Thoracic aorta (tissue), 2 donors: ENCODE measurements around the gene MGAT3. TPM values are rescaled to one million over a fixed set of nuclear protein-coding genes. Genes with fewer than 3 reads are reported as not detected.

Experiments used
- ATAC-seq: fragments of 150-250 bp; one replicate; pipeline ENCODE4 v1.8.0; 2017; ENCODE audit warnings: low read depth; ENCODE audit not compliant: insufficient number of reproducible peaks, low FRiP score
- DNase-seq: peaks from one replicate; pipeline ENCODE4 v3.0.0-alpha.2; 2020; ENCODE audit warnings: low spot score
- H3K27ac ChIP-seq, 2 donors: fragments of 200-600 bp; sonication (generic); 1 replicate in 1 of 2; 2 replicates in 1 of 2; pipeline ENCODE4 v1.5.1; 2016; ENCODE audit warnings: mild to moderate bottlenecking in 2 of 2, moderate library complexity in 2 of 2
- H3K27me3 ChIP-seq: fragments of 200-600 bp; sonication (generic); replicated peaks from 2 replicates; pipeline ENCODE4 v1.6.0; 2016; ENCODE audit warnings: mild to moderate bottlenecking; ENCODE audit not compliant: insufficient read depth
- H3K36me3 ChIP-seq: fragments of 200-600 bp; sonication (generic); one replicate; pipeline ENCODE4 v1.5.1; 2016
- H3K4me1 ChIP-seq, 2 donors: fragments of 200-600 bp; sonication (generic); 1 replicate in 1 of 2; 2 replicates in 1 of 2; pipeline versions ENCODE4 v1.5.1 to v1.6.0; 2016; ENCODE audit warnings: low read depth in 2 of 2, mild to moderate bottlenecking in 1 of 2; ENCODE audit not compliant: control insufficient read depth in 1 of 2
- H3K4me3 ChIP-seq: fragments of 200-600 bp; sonication (generic); 2 replicates; pipeline ENCODE4 v1.5.1; 2016; ENCODE audit warnings: mild to moderate bottlenecking
- H3K9me3 ChIP-seq: fragments of 200-600 bp; sonication (generic); 2 replicates; pipeline ENCODE4 v1.5.1; 2016
- total RNA-seq, 2 donors: library from RNA; depleted of rRNA; stranded (reverse); fragments of >200 nt; gene quantifications; one replicate each; pipeline versions ENCODE4 v1.1.0 to v1.2.3, GENCODE V29; 2016
- TF ChIP-seq, protein P1 (sequence below): fragments of 200-600 bp; sonication (generic); IDR thresholded peaks from one replicate; pipeline ENCODE4 v1.5.1; 2019; ENCODE audit warnings: antibody characterized with exemption

Gene MGAT3
- total RNA-seq, 2 donors from 2014 or later: 1.1 to 3.2 TPM

- no peak overlapping the region for H3K4me3 ChIP-seq
- H3K27ac ChIP-seq: no peak overlapping the region
- TF ChIP-seq, protein P1, sequence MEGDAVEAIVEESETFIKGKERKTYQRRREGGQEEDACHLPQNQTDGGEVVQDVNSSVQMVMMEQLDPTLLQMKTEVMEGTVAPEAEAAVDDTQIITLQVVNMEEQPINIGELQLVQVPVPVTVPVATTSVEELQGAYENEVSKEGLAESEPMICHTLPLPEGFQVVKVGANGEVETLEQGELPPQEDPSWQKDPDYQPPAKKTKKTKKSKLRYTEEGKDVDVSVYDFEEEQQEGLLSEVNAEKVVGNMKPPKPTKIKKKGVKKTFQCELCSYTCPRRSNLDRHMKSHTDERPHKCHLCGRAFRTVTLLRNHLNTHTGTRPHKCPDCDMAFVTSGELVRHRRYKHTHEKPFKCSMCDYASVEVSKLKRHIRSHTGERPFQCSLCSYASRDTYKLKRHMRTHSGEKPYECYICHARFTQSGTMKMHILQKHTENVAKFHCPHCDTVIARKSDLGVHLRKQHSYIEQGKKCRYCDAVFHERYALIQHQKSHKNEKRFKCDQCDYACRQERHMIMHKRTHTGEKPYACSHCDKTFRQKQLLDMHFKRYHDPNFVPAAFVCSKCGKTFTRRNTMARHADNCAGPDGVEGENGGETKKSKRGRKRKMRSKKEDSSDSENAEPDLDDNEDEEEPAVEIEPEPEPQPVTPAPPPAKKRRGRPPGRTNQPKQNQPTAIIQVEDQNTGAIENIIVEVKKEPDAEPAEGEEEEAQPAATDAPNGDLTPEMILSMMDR: no peak
- no peak for ATAC-seq
- no peaks in the 10 kb centered on the region for H3K27me3 ChIP-seq
- H3K36me3 ChIP-seq: no peaks in the 10 kb centered on the region
- H3K4me1 ChIP-seq: no peaks in the 10 kb centered on the region
- no peaks in the 10 kb centered on the region for H3K9me3 ChIP-seq
- DNase-seq: no peak
These were observed 24.8 kb downstream of the MGAT3 start for GRCh38 chr22:39481595-39481994.

DNA sequence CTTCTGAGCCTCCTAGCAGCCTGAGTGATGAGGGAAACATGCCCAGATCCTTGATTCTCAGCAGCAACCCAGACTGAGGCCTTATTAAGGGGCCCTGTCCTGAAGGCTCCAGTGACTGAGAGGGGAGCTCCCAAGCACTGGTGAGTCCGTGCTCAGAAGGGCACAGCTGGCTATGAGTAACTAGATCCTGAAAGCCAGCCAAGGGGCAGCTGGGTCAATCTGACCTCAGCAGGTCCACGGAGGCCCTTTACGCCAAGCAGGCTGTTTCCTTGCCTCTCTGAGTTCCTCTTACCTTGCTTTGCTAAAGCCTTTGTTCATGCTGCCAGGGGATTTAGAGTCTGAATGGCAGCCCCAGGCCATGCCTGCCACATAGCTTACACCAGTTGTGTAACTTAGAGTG lies 26.0 kb downstream of the MGAT3 start:
- no peak for ATAC-seq
- H3K4me3 ChIP-seq: no peak overlapping the region
- no peaks in the 10 kb centered on the region for H3K27me3 ChIP-seq

DNA sequence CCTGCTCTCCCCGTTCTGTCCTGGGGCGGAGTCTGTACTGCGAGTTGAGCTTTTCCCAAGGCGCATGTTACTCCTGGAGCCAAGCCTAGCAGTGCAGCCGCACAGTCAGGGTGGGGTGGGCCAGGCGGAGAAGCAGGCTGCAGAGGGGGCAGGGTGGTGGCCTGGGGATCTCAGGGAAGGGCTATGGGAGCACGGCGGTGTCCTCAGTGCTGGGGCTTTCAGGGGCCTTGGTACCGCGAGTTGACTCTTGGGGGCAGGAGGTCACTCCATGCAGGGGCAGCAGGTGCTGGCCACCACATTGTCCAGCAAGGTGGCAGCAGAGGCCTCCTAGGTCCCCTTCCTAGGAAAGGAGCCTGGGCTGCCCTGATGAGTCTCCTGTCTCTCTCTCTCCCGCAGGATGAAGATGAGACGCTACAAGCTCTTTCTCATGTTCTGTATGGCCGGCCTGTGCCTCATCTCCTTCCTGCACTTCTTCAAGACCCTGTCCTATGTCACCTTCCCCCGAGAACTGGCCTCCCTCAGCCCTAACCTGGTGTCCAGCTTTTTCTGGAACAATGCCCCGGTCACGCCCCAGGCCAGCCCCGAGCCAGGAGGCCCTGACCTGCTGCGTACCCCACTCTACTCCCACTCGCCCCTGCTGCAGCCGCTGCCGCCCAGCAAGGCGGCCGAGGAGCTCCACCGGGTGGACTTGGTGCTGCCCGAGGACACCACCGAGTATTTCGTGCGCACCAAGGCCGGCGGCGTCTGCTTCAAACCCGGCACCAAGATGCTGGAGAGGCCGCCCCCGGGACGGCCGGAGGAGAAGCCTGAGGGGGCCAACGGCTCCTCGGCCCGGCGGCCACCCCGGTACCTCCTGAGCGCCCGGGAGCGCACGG lies 30.4 kb downstream of the MGAT3 start:
- Histone ChIP-seq H3K27me3 (no peaks in the 10 kb centered on the region), H3K27ac (no peak overlapping the region), H3K4me1 (no peaks in the 10 kb centered on the region), H3K9me3 (no peaks in the 10 kb centered on the region), H3K4me3 (no peak overlapping the region), H3K36me3 (no peaks in the 10 kb centered on the region)
- no peak for DNase-seq
- TF ChIP-seq, protein P1: no peak
- no peak for ATAC-seq

More for the DNA sequence above, 26.0 kb downstream of the MGAT3 start:
- H3K27ac ChIP-seq: no peak overlapping the region
- H3K36me3 ChIP-seq: no peaks in the 10 kb centered on the region
- H3K4me1 ChIP-seq: no peaks in the 10 kb centered on the region
- DNase-seq: no peak
- no peaks in the 10 kb centered on the region for H3K9me3 ChIP-seq
- TF ChIP-seq, protein P1: no peak

DNA sequence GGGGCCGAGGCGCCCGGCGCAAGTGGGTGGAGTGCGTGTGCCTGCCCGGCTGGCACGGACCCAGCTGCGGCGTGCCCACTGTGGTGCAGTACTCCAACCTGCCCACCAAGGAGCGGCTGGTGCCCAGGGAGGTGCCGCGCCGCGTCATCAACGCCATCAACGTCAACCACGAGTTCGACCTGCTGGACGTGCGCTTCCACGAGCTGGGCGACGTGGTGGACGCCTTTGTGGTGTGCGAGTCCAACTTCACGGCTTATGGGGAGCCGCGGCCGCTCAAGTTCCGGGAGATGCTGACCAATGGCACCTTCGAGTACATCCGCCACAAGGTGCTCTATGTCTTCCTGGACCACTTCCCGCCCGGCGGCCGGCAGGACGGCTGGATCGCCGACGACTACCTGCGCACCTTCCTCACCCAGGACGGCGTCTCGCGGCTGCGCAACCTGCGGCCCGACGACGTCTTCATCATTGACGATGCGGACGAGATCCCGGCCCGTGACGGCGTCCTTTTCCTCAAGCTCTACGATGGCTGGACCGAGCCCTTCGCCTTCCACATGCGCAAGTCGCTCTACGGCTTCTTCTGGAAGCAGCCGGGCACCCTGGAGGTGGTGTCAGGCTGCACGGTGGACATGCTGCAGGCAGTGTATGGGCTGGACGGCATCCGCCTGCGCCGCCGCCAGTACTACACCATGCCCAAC lies 31.2 kb downstream of the MGAT3 start:
- Histone ChIP-seq H3K4me1 (no peaks in the 10 kb centered on the region), H3K27ac (no peak overlapping the region), H3K27me3 (no peaks in the 10 kb centered on the region), H3K4me3 (no peak overlapping the region), H3K9me3 (no peaks in the 10 kb centered on the region), H3K36me3 (no peaks in the 10 kb centered on the region)
- TF ChIP-seq, protein P1: no peak
- ATAC-seq (no peak), DNase-seq (no peak)

- Histone ChIP-seq H3K36me3 (no peaks in the 10 kb centered on the region), H3K27ac (no peak overlapping the region), H3K9me3 (no peaks in the 10 kb centered on the region), H3K27me3 (no peaks in the 10 kb centered on the region), H3K4me3 (no peak overlapping the region), H3K4me1 (no peaks in the 10 kb centered on the region)
- TF ChIP-seq, protein P1: no peak
- no peak for DNase-seq
- no peak for ATAC-seq
These were observed 31.8 kb downstream of the MGAT3 start for GRCh38 chr22:39488563-39489083.
